SK-N-SH treated with all-trans-retinoic acid at 6 μM for 48 hours (cell line): ENCODE data around the gene FBXO8.

Source experiments
- ATAC-seq: fragments of 200-7000 bp; cut with Tn5 transposase; 3 replicates; pipeline ENCODE4 v1.9.1; 2020; ENCODE audit warnings: mild to moderate bottlenecking, moderate library complexity
- ARNTL ChIP-seq: fragments of 450-650 bp; formaldehyde crosslinking; IDR thresholded peaks from 2 replicates; pipeline ENCODE4 v1.5.0; 2020; ENCODE audit warnings: low read depth, mild to moderate bottlenecking, moderate library complexity, borderline replicate concordance
- BACH2 ChIP-seq: fragments of 250-450 bp; sonication (Bioruptor Pico); IDR thresholded peaks from 2 replicates; pipeline ENCODE4 v1.9.0; 2021; ENCODE audit warnings: mild to moderate bottlenecking, borderline replicate concordance
- CSDC2 ChIP-seq: fragments of 250-450 bp; sonication (Bioruptor Pico); IDR thresholded peaks from 2 replicates; pipeline ENCODE4 v1.5.0; 2020; ENCODE audit warnings: mild to moderate bottlenecking, moderate library complexity
- ESRRG ChIP-seq: fragments of 250-450 bp; sonication (Bioruptor Pico); IDR thresholded peaks from 2 replicates; pipeline ENCODE4 v1.6.1; 2021; ENCODE audit warnings: mild to moderate bottlenecking
- GLIS3 ChIP-seq: fragments of 250-450 bp; sonication (Bioruptor Pico); IDR thresholded peaks from 2 replicates; pipeline ENCODE4 v1.5.0; 2020; ENCODE audit warnings: mild to moderate bottlenecking, moderate library complexity
- ISL1 ChIP-seq: fragments of 250-450 bp; sonication (Bioruptor Pico); IDR thresholded peaks from 2 replicates; pipeline ENCODE4 v2.1.2; 2022; ENCODE audit warnings: mild to moderate bottlenecking, moderate library complexity
- OSR1 ChIP-seq: fragments of 250-450 bp; sonication (Bioruptor Pico); IDR thresholded peaks from 2 replicates; pipeline ENCODE4 v1.8.0; 2022; ENCODE audit warnings: moderate library complexity, mild to moderate bottlenecking, inconsistent platforms
- PPARA ChIP-seq: fragments of 250-450 bp; sonication (Bioruptor Pico); IDR thresholded peaks from 2 replicates; pipeline ENCODE4 v1.5.0; 2020; ENCODE audit warnings: mild to moderate bottlenecking, borderline replicate concordance
- RARB ChIP-seq: fragments of 250-450 bp; sonication (Bioruptor Pico); IDR thresholded peaks from 2 replicates; pipeline ENCODE4 v1.8.0; 2021; ENCODE audit warnings: mild to moderate bottlenecking, moderate library complexity
- SNAI2 ChIP-seq: fragments of 250-450 bp; sonication (Bioruptor Pico); IDR thresholded peaks from 2 replicates; pipeline ENCODE4 v1.5.0; 2020; ENCODE audit warnings: mild to moderate bottlenecking, moderate library complexity
- TOX ChIP-seq: fragments of 250-450 bp; sonication (Bioruptor Pico); IDR thresholded peaks from 2 replicates; pipeline ENCODE4 v1.8.0; 2021; ENCODE audit warnings: mild to moderate bottlenecking, moderate library complexity, borderline replicate concordance
- ZC3H10 ChIP-seq: fragments of 250-450 bp; sonication (Bioruptor Pico); IDR thresholded peaks from 2 replicates; pipeline ENCODE4 v1.5.1; 2021; ENCODE audit warnings: mild to moderate bottlenecking, moderate library complexity
- ZFP3 ChIP-seq: fragments of 250-450 bp; sonication (Bioruptor Pico); IDR thresholded peaks from 2 replicates; pipeline ENCODE4 v1.5.0; 2020; ENCODE audit warnings: mild to moderate bottlenecking, moderate library complexity
- ZFP30 ChIP-seq: fragments of 450-650 bp; formaldehyde crosslinking; IDR thresholded peaks from 2 replicates; pipeline ENCODE4 v1.5.0; 2022; ENCODE audit warnings: mild to moderate bottlenecking, moderate library complexity
- ZNF565 ChIP-seq: fragments of 450-650 bp; formaldehyde crosslinking; conservative IDR thresholded peaks from 2 replicates; pipeline ENCODE4 v1.5.0; 2020; ENCODE audit warnings: low read depth, mild to moderate bottlenecking, moderate library complexity
- ZNF70 ChIP-seq: fragments of 450-650 bp; formaldehyde crosslinking; IDR thresholded peaks from 2 replicates; pipeline ENCODE4 v1.5.0; 2020; ENCODE audit warnings: mild to moderate bottlenecking, moderate library complexity
- ZNF8 ChIP-seq: fragments of 450-650 bp; formaldehyde crosslinking; IDR thresholded peaks from 2 replicates; pipeline ENCODE4 v1.5.0; 2020; ENCODE audit warnings: mild to moderate bottlenecking, moderate library complexity
- TF ChIP-seq, protein P1 (sequence below): fragments of 250-450 bp; sonication (Bioruptor Pico); IDR thresholded peaks from 2 replicates; pipeline ENCODE4 v1.5.1; 2020; ENCODE audit warnings: low read depth, mild to moderate bottlenecking, moderate library complexity
- TF ChIP-seq, protein P2 (sequence below): fragments of 250-450 bp; sonication (Bioruptor Pico); IDR thresholded peaks from 2 replicates; pipeline ENCODE4 v1.8.0; 2020; ENCODE audit warnings: mild to moderate bottlenecking, moderate library complexity, borderline replicate concordance
- TF ChIP-seq, protein P3 (sequence below): fragments of 250-450 bp; sonication (Bioruptor Pico); IDR thresholded peaks from 2 replicates; pipeline ENCODE4 v1.8.0; 2021; ENCODE audit warnings: low read depth, mild to moderate bottlenecking, moderate library complexity, borderline replicate concordance
- TF ChIP-seq, protein P4 (sequence below): fragments of 250-450 bp; sonication (Bioruptor Pico); IDR thresholded peaks from 2 replicates; pipeline ENCODE4 v1.5.1; 2021; ENCODE audit warnings: mild to moderate bottlenecking, moderate library complexity
- TF ChIP-seq, protein P5 (sequence below): fragments of 250-450 bp; sonication (Bioruptor Pico); IDR thresholded peaks from 2 replicates; pipeline ENCODE4 v1.5.0; 2020; ENCODE audit warnings: mild to moderate bottlenecking, moderate library complexity

The FBXO8 gene

DNA sequence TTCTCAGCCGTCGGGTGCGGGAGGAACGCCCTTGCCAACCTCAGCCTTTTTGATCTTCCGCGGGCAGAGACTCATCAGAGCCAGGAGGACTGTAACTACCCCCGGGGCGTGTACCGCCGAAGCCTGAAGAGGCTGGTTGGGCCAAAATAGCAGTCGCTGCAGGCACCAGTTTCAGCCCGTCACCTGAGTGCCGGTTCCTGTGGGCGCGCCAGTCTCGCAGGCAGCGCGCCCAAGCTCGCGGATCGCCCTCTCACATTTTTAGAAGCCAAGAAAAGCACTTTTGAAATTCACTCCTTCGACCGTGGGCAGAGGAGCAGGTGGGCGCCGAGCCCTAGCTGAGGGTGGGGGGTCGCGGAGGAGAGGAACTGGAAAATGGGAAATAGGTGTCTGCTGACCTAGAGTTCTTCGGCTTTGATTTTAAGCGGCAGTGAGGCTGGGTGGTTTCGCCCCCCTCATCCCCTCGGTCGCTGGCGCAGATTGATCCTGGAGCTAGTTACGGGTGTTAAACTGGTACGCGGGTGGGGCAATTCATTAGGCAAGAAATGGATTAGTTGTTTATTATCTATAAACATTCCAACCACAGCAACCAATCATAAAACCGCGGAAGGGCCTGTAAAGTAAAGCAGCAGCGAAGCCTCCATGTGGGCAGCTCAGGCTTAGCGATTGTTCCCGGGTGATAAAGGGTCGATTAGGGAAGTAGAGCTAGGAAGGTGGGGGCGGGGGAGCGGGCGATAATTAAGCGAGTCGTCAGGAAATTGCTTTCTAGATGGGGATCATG, 69.2 kb downstream of the FBXO8 start:
- TF ChIP-seq, protein P1, sequence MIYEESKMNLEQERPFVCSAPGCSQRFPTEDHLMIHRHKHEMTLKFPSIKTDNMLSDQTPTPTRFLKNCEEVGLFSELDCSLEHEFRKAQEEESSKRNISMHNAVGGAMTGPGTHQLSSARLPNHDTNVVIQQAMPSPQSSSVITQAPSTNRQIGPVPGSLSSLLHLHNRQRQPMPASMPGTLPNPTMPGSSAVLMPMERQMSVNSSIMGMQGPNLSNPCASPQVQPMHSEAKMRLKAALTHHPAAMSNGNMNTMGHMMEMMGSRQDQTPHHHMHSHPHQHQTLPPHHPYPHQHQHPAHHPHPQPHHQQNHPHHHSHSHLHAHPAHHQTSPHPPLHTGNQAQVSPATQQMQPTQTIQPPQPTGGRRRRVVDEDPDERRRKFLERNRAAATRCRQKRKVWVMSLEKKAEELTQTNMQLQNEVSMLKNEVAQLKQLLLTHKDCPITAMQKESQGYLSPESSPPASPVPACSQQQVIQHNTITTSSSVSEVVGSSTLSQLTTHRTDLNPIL, result no peak
- no peak for TF ChIP-seq ZNF70 (CRISPR knock-in tag)
- no peak for TF ChIP-seq RARB (CRISPR knock-in tag)
- TF ChIP-seq GLIS3 (CRISPR knock-in tag), result no peak
- no peak for TF ChIP-seq ZFP30 (CRISPR knock-in tag)
- TF ChIP-seq PPARA (CRISPR knock-in tag), result no peak
- no peak for TF ChIP-seq ARNTL
- TF ChIP-seq, protein P2, sequence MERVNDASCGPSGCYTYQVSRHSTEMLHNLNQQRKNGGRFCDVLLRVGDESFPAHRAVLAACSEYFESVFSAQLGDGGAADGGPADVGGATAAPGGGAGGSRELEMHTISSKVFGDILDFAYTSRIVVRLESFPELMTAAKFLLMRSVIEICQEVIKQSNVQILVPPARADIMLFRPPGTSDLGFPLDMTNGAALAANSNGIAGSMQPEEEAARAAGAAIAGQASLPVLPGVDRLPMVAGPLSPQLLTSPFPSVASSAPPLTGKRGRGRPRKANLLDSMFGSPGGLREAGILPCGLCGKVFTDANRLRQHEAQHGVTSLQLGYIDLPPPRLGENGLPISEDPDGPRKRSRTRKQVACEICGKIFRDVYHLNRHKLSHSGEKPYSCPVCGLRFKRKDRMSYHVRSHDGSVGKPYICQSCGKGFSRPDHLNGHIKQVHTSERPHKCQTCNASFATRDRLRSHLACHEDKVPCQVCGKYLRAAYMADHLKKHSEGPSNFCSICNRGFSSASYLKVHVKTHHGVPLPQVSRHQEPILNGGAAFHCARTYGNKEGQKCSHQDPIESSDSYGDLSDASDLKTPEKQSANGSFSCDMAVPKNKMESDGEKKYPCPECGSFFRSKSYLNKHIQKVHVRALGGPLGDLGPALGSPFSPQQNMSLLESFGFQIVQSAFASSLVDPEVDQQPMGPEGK, result no peak
- TF ChIP-seq ZNF8 (CRISPR knock-in tag), result no peak
- TF ChIP-seq, protein P3, sequence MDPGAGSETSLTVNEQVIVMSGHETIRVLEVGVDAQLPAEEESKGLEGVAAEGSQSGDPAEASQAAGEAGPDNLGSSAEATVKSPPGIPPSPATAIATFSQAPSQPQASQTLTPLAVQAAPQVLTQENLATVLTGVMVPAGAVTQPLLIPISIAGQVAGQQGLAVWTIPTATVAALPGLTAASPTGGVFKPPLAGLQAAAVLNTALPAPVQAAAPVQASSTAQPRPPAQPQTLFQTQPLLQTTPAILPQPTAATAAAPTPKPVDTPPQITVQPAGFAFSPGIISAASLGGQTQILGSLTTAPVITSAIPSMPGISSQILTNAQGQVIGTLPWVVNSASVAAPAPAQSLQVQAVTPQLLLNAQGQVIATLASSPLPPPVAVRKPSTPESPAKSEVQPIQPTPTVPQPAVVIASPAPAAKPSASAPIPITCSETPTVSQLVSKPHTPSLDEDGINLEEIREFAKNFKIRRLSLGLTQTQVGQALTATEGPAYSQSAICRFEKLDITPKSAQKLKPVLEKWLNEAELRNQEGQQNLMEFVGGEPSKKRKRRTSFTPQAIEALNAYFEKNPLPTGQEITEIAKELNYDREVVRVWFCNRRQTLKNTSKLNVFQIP, result no peak
- no peak for TF ChIP-seq ZFP3
- no peak for TF ChIP-seq TOX (CRISPR knock-in tag)
- TF ChIP-seq ZNF565 (CRISPR knock-in tag), result no peak
- TF ChIP-seq, protein P4, sequence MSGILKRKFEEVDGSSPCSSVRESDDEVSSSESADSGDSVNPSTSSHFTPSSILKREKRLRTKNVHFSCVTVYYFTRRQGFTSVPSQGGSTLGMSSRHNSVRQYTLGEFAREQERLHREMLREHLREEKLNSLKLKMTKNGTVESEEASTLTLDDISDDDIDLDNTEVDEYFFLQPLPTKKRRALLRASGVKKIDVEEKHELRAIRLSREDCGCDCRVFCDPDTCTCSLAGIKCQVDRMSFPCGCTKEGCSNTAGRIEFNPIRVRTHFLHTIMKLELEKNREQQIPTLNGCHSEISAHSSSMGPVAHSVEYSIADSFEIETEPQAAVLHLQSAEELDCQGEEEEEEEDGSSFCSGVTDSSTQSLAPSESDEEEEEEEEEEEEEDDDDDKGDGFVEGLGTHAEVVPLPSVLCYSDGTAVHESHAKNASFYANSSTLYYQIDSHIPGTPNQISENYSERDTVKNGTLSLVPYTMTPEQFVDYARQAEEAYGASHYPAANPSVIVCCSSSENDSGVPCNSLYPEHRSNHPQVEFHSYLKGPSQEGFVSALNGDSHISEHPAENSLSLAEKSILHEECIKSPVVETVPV, result no peak
- TF ChIP-seq ISL1 (CRISPR knock-in tag), result no peak
- TF ChIP-seq OSR1, result no peak
- TF ChIP-seq, protein P5, sequence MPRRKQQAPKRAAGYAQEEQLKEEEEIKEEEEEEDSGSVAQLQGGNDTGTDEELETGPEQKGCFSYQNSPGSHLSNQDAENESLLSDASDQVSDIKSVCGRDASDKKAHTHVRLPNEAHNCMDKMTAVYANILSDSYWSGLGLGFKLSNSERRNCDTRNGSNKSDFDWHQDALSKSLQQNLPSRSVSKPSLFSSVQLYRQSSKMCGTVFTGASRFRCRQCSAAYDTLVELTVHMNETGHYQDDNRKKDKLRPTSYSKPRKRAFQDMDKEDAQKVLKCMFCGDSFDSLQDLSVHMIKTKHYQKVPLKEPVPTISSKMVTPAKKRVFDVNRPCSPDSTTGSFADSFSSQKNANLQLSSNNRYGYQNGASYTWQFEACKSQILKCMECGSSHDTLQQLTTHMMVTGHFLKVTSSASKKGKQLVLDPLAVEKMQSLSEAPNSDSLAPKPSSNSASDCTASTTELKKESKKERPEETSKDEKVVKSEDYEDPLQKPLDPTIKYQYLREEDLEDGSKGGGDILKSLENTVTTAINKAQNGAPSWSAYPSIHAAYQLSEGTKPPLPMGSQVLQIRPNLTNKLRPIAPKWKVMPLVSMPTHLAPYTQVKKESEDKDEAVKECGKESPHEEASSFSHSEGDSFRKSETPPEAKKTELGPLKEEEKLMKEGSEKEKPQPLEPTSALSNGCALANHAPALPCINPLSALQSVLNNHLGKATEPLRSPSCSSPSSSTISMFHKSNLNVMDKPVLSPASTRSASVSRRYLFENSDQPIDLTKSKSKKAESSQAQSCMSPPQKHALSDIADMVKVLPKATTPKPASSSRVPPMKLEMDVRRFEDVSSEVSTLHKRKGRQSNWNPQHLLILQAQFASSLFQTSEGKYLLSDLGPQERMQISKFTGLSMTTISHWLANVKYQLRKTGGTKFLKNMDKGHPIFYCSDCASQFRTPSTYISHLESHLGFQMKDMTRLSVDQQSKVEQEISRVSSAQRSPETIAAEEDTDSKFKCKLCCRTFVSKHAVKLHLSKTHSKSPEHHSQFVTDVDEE, result no peak
- TF ChIP-seq CSDC2 (CRISPR knock-in tag), result no peak
- TF ChIP-seq SNAI2 (CRISPR knock-in tag), result no peak
- TF ChIP-seq ZC3H10, result no peak
- no peak for ATAC-seq

DNA sequence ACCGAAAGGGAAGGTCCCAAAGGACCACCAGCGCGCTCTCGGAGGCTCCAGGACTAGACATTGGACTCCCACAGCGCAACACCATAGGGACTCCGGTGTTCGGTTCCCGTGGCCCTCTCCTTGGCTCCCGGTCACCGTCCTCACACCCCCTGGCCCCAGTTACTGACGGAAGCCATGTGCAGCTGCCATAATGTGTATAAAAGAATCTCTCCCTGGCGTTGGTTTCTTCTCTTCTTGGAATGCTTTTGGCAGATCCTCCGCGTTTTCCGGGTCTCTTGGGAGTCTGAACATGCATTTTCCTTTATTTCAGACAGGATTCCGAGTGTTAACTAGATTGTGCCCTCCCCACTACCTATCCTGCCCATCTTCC, 69.8 kb downstream of the FBXO8 start:
- no peak for ATAC-seq
- TF ChIP-seq, protein P2, result no peak
- TF ChIP-seq ZC3H10, result no peak
- TF ChIP-seq, protein P3, result no peak
- no peak for TF ChIP-seq ISL1 (CRISPR knock-in tag)
- TF ChIP-seq, protein P4, result no peak
- TF ChIP-seq ZNF8 (CRISPR knock-in tag), result no peak
- no peak for TF ChIP-seq ESRRG (CRISPR knock-in tag)
- TF ChIP-seq, protein P5, result no peak
- no peak for TF ChIP-seq BACH2 (CRISPR knock-in tag)
- no peak for TF ChIP-seq ZFP30 (CRISPR knock-in tag)
- no peak for TF ChIP-seq ZNF565 (CRISPR knock-in tag)
- TF ChIP-seq, all 23 proteins: peak for 0
